Esophagus squamous epithelium (tissue), 4 donors: Measurements from ENCODE around the gene SASH3.

ENCODE experiments used
- CTCF ChIP-seq, 6 experiments: fragments of 450-650 bp in 4 of 6; fragments of 200-600 bp in 2 of 6; sonication (generic) in 2 of 6; IDR thresholded peaks; one replicate each; pipeline ENCODE4 v1.5.1; 2016 to 2019; ENCODE audit warnings: antibody characterized with exemption in 6 of 6, mild to moderate bottlenecking in 4 of 6, moderate library complexity in 4 of 6
- POLR2A ChIP-seq, 4 donors: fragments of 450-650 bp; IDR thresholded peaks; one replicate each; pipeline ENCODE4 v1.6.1; 2017; ENCODE audit warnings: antibody characterized with exemption in 4 of 4, mild to moderate bottlenecking in 4 of 4, moderate library complexity in 3 of 4

GRCh38 chrX:129843209-129843458 is 63.4 kb downstream of the SASH3 start:
- TF ChIP-seq POLR2A (IDR thresholded peaks at IDR 0.05) (no peak), CTCF (IDR thresholded peaks at IDR 0.05) (no peak)
